ENCODE measurements around the gene NYNRIN.
A peak's percentile ranks its signal among the peaks of the same experiment; 100 is the strongest.

Gene NYNRIN

GRCh38 chr14:24368212-24368561 lies 30.6 kb upstream of the NYNRIN start:
- peaks cover 38% of the 10 kb centered on the region for H3K4me1 ChIP-seq (ENCODE audit: insufficient read depth, low read length, severe bottlenecking)
- no peaks in the 10 kb centered on the region for H3K27me3 ChIP-seq (ENCODE audit: insufficient read depth, low read length)
- H3K27ac ChIP-seq (ENCODE audit: low read depth, low read length, poor library complexity, severe bottlenecking): peak overlapping the region; percentile 96

GRCh38 chr14:24368562-24369252 lies 30.1 kb upstream of the NYNRIN start:
- Histone ChIP-seq H3K4me3 (ENCODE audit: low read depth, low read length, poor library complexity, severe bottlenecking) (peak overlapping the region; percentile 68), H3K9ac (ENCODE audit: low read length) (peak overlapping the region; percentile 75)

More at GRCh38 chr14:24368212-24368561, 30.6 kb upstream of the NYNRIN start:
- Histone ChIP-seq H3K4me2 (ENCODE audit: low read length) (peak overlapping the region; percentile 89), H3K9ac (ENCODE audit: low read length) (peak overlapping the region; percentile 75), H3K79me2 (ENCODE audit: insufficient read depth, low read length) (no peaks in the 10 kb centered on the region), H3K4me3 (ENCODE audit: low read depth, low read length, poor library complexity, severe bottlenecking) (peak overlapping the region; percentile 68), H3K9me3 (ENCODE audit: low read length) (no peaks in the 10 kb centered on the region), H2AFZ (ENCODE audit: low read length) (no peak overlapping the region), H3K36me3 (ENCODE audit: insufficient read depth, low read length) (peaks cover 5% of the 10 kb centered on the region), H3F3A (ENCODE audit: insufficient read depth, low read length) (no peaks in the 10 kb centered on the region), H4K20me1 (ENCODE audit: insufficient read depth, low read length) (no peaks in the 10 kb centered on the region), H3K9me2 (ENCODE audit: low read depth, low read length) (no peaks in the 10 kb centered on the region)
- TF ChIP-seq CTCF (IDR thresholded peaks at IDR 0.05; ENCODE audit: low read length): no peak
- TF ChIP-seq EZH2 (IDR thresholded peaks at IDR 0.05; ENCODE audit: borderline replicate concordance, low read length): no peak

GRCh38 chr14:24369463-24369862 lies 29.3 kb upstream of the NYNRIN start:
- no peaks in the 10 kb centered on the region for H3K27me3 ChIP-seq (ENCODE audit: insufficient read depth, low read length)
- peaks cover 6% of the 10 kb centered on the region for H3K36me3 ChIP-seq (ENCODE audit: insufficient read depth, low read length)
- H3K4me3 ChIP-seq (ENCODE audit: low read depth, low read length, poor library complexity, severe bottlenecking): no peak overlapping the region
- H3K9me3 ChIP-seq (ENCODE audit: low read length): no peaks in the 10 kb centered on the region
- H3K9ac ChIP-seq (ENCODE audit: low read length): no peak overlapping the region; the same call in 1 of the 2 replicates
- TF ChIP-seq EZH2 (IDR thresholded peaks at IDR 0.05; ENCODE audit: borderline replicate concordance, low read length) (no peak), CTCF (IDR thresholded peaks at IDR 0.05; ENCODE audit: low read length) (no peak)
- peak overlapping the region; percentile 96 for H3K27ac ChIP-seq (ENCODE audit: low read depth, low read length, poor library complexity, severe bottlenecking)
- H3K79me2 ChIP-seq (ENCODE audit: insufficient read depth, low read length): no peaks in the 10 kb centered on the region
- no peak overlapping the region for H2AFZ ChIP-seq (ENCODE audit: low read length)
- no peaks in the 10 kb centered on the region for H4K20me1 ChIP-seq (ENCODE audit: insufficient read depth, low read length)
- peak overlapping the region; percentile 89; the same call in 1 of the 2 replicates for H3K4me2 ChIP-seq (ENCODE audit: low read length)
- peaks cover 38% of the 10 kb centered on the region for H3K4me1 ChIP-seq (ENCODE audit: insufficient read depth, low read length, severe bottlenecking)
- H3K9me2 ChIP-seq (ENCODE audit: low read depth, low read length): no peaks in the 10 kb centered on the region
- H3F3A ChIP-seq (ENCODE audit: insufficient read depth, low read length): no peaks in the 10 kb centered on the region

More at GRCh38 chr14:24368562-24369252, 30.1 kb upstream of the NYNRIN start:
- Histone ChIP-seq H4K20me1 (ENCODE audit: insufficient read depth, low read length) (no peaks in the 10 kb centered on the region), H3K79me2 (ENCODE audit: insufficient read depth, low read length) (no peaks in the 10 kb centered on the region), H2AFZ (ENCODE audit: low read length) (no peak overlapping the region), H3K9me3 (ENCODE audit: low read length) (no peaks in the 10 kb centered on the region), H3K27ac (ENCODE audit: low read depth, low read length, poor library complexity, severe bottlenecking) (peak overlapping the region; percentile 96), H3K27me3 (ENCODE audit: insufficient read depth, low read length) (no peaks in the 10 kb centered on the region), H3K36me3 (ENCODE audit: insufficient read depth, low read length) (peaks cover 6% of the 10 kb centered on the region), H3K9me2 (ENCODE audit: low read depth, low read length) (no peaks in the 10 kb centered on the region), H3K4me2 (ENCODE audit: low read length) (peak overlapping the region; percentile 89), H3F3A (ENCODE audit: insufficient read depth, low read length) (no peaks in the 10 kb centered on the region), H3K4me1 (ENCODE audit: insufficient read depth, low read length, severe bottlenecking) (peaks cover 38% of the 10 kb centered on the region)
- TF ChIP-seq CTCF (IDR thresholded peaks at IDR 0.05; ENCODE audit: low read length) (peak; percentile 25; the same call in 1 of the 2 replicates), EZH2 (IDR thresholded peaks at IDR 0.05; ENCODE audit: borderline replicate concordance, low read length) (no peak)
